A549 (cell line): ENCODE data around the gene EPS15. TPM values are rescaled to one million over a fixed set of nuclear protein-coding genes. Genes with fewer than 3 reads are reported as not detected.

Experiments
- ATAC-seq, 2 experiments: fragments of 200-7000 bp in 1 of 2; fragments of >200 bp in 1 of 2; cut with Nextera tagmentation in 1 of 2; cut with Tn5 transposase in 1 of 2; 3 replicates each; pipeline versions ENCODE4 v1.8.0 to v1.9.1; 2018 to 2020; ENCODE audit warnings: mild to moderate bottlenecking in 1 of 2, moderate library complexity in 1 of 2
- CTCF ChIA-PET: fragments of 300-600 bp; sonication (Branson Sonifier 250); formaldehyde crosslinking; extraction: SDS; loops from one replicate; lab custom pipeline; 2021; ENCODE audit warnings: antibody characterized with exemption, inconsistent platforms; lab: Yijun Ruan, JAX
- POLR2A ChIA-PET: fragments of 350-600 bp; formaldehyde crosslinking; extraction: SDS; loops from one replicate; lab custom pipeline; 2021; ENCODE audit warnings: antibody characterized with exemption, inconsistent platforms; lab: Yijun Ruan, JAX
- DNase-seq, 2 experiments: peaks; one replicate each; pipeline versions ENCODE4 v3.0.0 to v3.0.0-alpha.2; 2011 to 2016; ENCODE audit warnings: low read depth in 1 of 2, low spot score in 1 of 2
- FAIRE-seq: peaks from 2 replicates; lab custom pipeline; 2011; peaks lifted over from hg19 to GRCh38; lab: Jason Lieb, UNC
- H3K27ac ChIP-seq, 2 experiments: fragments of >200 bp; sonication (Bioruptor Twin); formaldehyde crosslinking; 3 replicates each; pipeline ENCODE4 v1.5.1; 2016 to 2017
- H3K4me1 ChIP-seq: fragments of >200 bp; sonication (Bioruptor Twin); formaldehyde crosslinking; 3 replicates; pipeline ENCODE4 v1.6.1; 2016
- H3K4me2 ChIP-seq: fragments of >200 bp; sonication (Bioruptor Twin); formaldehyde crosslinking; 3 replicates; pipeline ENCODE4 v1.6.1; 2016
- H3K4me3 ChIP-seq: fragments of >200 bp; sonication (Bioruptor Twin); formaldehyde crosslinking; 3 replicates; pipeline ENCODE4 v1.5.1; 2016
- H3K9me3 ChIP-seq: fragments of >200 bp; sonication (Bioruptor Twin); formaldehyde crosslinking; 3 replicates; pipeline ENCODE4 v1.6.1; 2016
- CBX2 ChIP-seq: fragments of 200-600 bp; sonication (generic); IDR thresholded peaks from 2 replicates; pipeline ENCODE4 v1.6.1; 2016; ENCODE audit warnings: low read depth, mild to moderate bottlenecking, borderline replicate concordance
- CBX8 ChIP-seq: fragments of 200-600 bp; sonication (generic); IDR thresholded peaks from 2 replicates; pipeline ENCODE4 v1.6.1; 2016
- CEBPB ChIP-seq, 2 experiments: fragments of >200 bp in 1 of 2; sonication (Bioruptor Twin) in 1 of 2; formaldehyde crosslinking in 1 of 2; IDR thresholded peaks; 2 replicates each; pipeline ENCODE4 v1.6.1; 2012 to 2016
- EHF ChIP-seq: fragments of 250-450 bp; sonication (Bioruptor Pico); IDR thresholded peaks from 2 replicates; pipeline ENCODE4 v1.5.0; 2020; ENCODE audit warnings: mild to moderate bottlenecking
- EP300 ChIP-seq, 2 experiments: fragments of >200 bp; sonication (Bioruptor Twin); formaldehyde crosslinking; IDR thresholded peaks; 2 replicates in 1 of 2; 3 replicates in 1 of 2; pipeline ENCODE4 v1.6.1; 2016 to 2017
- ESRRA ChIP-seq: fragments of 150-350 bp; IDR thresholded peaks from 2 replicates; pipeline ENCODE4 v1.6.1; 2014; ENCODE audit warnings: mild to moderate bottlenecking, low read length, borderline replicate concordance
- FOSB ChIP-seq: fragments of 250-450 bp; sonication (Bioruptor Pico); IDR thresholded peaks from 2 replicates; pipeline ENCODE4 v1.5.0; 2020; ENCODE audit warnings: mild to moderate bottlenecking, moderate library complexity
- GATA3 ChIP-seq: IDR thresholded peaks from 2 replicates; pipeline ENCODE4 v1.6.1; 2012; ENCODE audit warnings: borderline replicate concordance
- HDAC2 ChIP-seq: fragments of 200-600 bp; sonication (generic); IDR thresholded peaks from 2 replicates; pipeline ENCODE4 v1.6.1; 2016
- HOXB13 ChIP-seq: fragments of 250-450 bp; sonication (Bioruptor Pico); IDR thresholded peaks from 2 replicates; pipeline ENCODE4 v1.5.0; 2020; ENCODE audit warnings: low read depth, mild to moderate bottlenecking, moderate library complexity
- JUN ChIP-seq, 2 experiments: fragments of >200 bp; sonication (Bioruptor Twin); formaldehyde crosslinking; IDR thresholded peaks; 2 replicates in 1 of 2; 3 replicates in 1 of 2; pipeline ENCODE4 v1.6.1; 2016 to 2017
- JUNB ChIP-seq: fragments of >200 bp; sonication (Bioruptor Twin); formaldehyde crosslinking; IDR thresholded peaks from 2 replicates; pipeline ENCODE4 v1.6.1; 2016
- MAZ ChIP-seq: fragments of 150-350 bp; IDR thresholded peaks from 2 replicates; pipeline ENCODE4 v1.6.1; 2014; ENCODE audit warnings: antibody characterized with exemption, low read depth, low read length, borderline replicate concordance
- POLR2AphosphoS2 ChIP-seq: conservative IDR thresholded peaks from 2 replicates; pipeline ENCODE4 v1.6.1; 2012; ENCODE audit warnings: low read length, improper control_type of control experiment, inconsistent platforms
- RCOR1 ChIP-seq: fragments of 150-350 bp; IDR thresholded peaks from 2 replicates; pipeline ENCODE4 v1.6.1; 2014; ENCODE audit warnings: antibody characterized with exemption, low read length, low read depth
- REST ChIP-seq: fragments of 200-600 bp; sonication (generic); IDR thresholded peaks from 2 replicates; pipeline ENCODE4 v1.6.1; 2016; ENCODE audit warnings: antibody characterized with exemption, mild to moderate bottlenecking, moderate library complexity
- SREBF2 ChIP-seq: fragments of 450-650 bp; IDR thresholded peaks from 2 replicates; pipeline ENCODE4 v1.6.1; 2014; ENCODE audit warnings: mild to moderate bottlenecking, moderate library complexity
- ZC3H11A ChIP-seq: fragments of 450-650 bp; IDR thresholded peaks from 2 replicates; pipeline ENCODE4 v1.6.1; 2014; ENCODE audit warnings: antibody characterized with exemption, mild to moderate bottlenecking
- ZFP36 ChIP-seq: fragments of 450-650 bp; IDR thresholded peaks from 2 replicates; pipeline ENCODE4 v1.6.1; 2014; ENCODE audit warnings: borderline replicate concordance; ENCODE audit not compliant: partially characterized antibody
- WGBS: methylation state at CpG from one replicate; pipeline ENCODE4 v1.1.6; 2017; ENCODE audit errors: missing lambda C conversion rate; 5-methylcytosine and 5-hydroxymethylcytosine counted together
- polyA plus RNA-seq, 4 experiments: library from polyadenylated mRNA; depleted of rRNA in 3 of 4; stranded (reverse); fragments of >200 nt; fragmentation: RNase III in 1 of 4; extraction: RNeasy Plus Mini Kit Qiagen cat#74134 plus additional on column Dnase treatment in 1 of 4; gene quantifications; 2 replicates in 3 of 4; 3 replicates in 1 of 4; pipeline ENCODE4 v1.2.3, GENCODE V29; 2011 to 2017
- TF ChIP-seq, protein P1 (sequence below): fragments of >200 bp; sonication (Bioruptor Twin); formaldehyde crosslinking; IDR thresholded peaks from 3 replicates; pipeline ENCODE4 v1.6.1; 2016
- TF ChIP-seq, protein P2 (sequence below): fragments of 250-450 bp; sonication (Bioruptor Pico); IDR thresholded peaks from 2 replicates; pipeline ENCODE4 v1.5.0; 2021; ENCODE audit warnings: mild to moderate bottlenecking, moderate library complexity, borderline replicate concordance
- TF ChIP-seq, protein P3 (sequence below): IDR thresholded peaks from 2 replicates; pipeline ENCODE4 v1.6.1; 2012

Gene EPS15
- polyA plus RNA-seq, 2 of the 4 experiments (the other 2 are of a cell fraction): 10.9 to 35.4 TPM

- ChIA-PET CTCF (interaction anchor here (4.4 kb wide), 1 partner anchor 13 kb away, joined by 38 read pairs; no protein-coding TSS in a partner anchor), POLR2A (no interaction called here)
- no peak for TF ChIP-seq FOSB
- TF ChIP-seq EHF (CRISPR knock-in tag): no peak
- no peak for TF ChIP-seq HOXB13 (CRISPR knock-in tag)
- TF ChIP-seq CBX8: no peak
- no peak for TF ChIP-seq REST
- no peak for TF ChIP-seq CEBPB (IDR thresholded peaks at IDR 0.05)
- no peak for TF ChIP-seq POLR2AphosphoS2
- TF ChIP-seq SREBF2: no peak
- TF ChIP-seq JUN (IDR thresholded peaks at IDR 0.05): no peak
- no peak for TF ChIP-seq CBX2
- no peak for TF ChIP-seq ESRRA
- TF ChIP-seq, protein P1, sequence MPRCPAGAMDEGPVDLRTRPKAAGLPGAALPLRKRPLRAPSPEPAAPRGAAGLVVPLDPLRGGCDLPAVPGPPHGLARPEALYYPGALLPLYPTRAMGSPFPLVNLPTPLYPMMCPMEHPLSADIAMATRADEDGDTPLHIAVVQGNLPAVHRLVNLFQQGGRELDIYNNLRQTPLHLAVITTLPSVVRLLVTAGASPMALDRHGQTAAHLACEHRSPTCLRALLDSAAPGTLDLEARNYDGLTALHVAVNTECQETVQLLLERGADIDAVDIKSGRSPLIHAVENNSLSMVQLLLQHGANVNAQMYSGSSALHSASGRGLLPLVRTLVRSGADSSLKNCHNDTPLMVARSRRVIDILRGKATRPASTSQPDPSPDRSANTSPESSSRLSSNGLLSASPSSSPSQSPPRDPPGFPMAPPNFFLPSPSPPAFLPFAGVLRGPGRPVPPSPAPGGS: no peak
- TF ChIP-seq JUNB: no peak
- TF ChIP-seq GATA3: no peak
- TF ChIP-seq, protein P2, sequence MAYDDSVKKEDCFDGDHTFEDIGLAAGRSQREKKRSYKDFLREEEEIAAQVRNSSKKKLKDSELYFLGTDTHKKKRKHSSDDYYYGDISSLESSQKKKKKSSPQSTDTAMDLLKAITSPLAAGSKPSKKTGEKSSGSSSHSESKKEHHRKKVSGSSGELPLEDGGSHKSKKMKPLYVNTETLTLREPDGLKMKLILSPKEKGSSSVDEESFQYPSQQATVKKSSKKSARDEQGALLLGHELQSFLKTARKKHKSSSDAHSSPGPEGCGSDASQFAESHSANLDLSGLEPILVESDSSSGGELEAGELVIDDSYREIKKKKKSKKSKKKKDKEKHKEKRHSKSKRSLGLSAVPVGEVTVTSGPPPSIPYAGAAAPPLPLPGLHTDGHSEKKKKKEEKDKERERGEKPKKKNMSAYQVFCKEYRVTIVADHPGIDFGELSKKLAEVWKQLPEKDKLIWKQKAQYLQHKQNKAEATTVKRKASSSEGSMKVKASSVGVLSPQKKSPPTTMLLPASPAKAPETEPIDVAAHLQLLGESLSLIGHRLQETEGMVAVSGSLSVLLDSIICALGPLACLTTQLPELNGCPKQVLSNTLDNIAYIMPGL: no peak
- WGBS: 83% methylated on average over 6 of the region's 6 CpGs
- no peak for ATAC-seq
- Histone ChIP-seq H3K9me3 (no peaks in the 10 kb centered on the region), H3K4me1 (peaks cover 42% of the 10 kb centered on the region), H3K4me2 (no peak overlapping the region), H3K4me3 (no peak overlapping the region), H3K27ac (no peak overlapping the region; a peak in 2 of 6 replicates)
- DNase-seq: no peak
- no peak for FAIRE-seq
Measured at GRCh38 chr1:51308636-51309035, 210.4 kb downstream of the EPS15 start.

DNA sequence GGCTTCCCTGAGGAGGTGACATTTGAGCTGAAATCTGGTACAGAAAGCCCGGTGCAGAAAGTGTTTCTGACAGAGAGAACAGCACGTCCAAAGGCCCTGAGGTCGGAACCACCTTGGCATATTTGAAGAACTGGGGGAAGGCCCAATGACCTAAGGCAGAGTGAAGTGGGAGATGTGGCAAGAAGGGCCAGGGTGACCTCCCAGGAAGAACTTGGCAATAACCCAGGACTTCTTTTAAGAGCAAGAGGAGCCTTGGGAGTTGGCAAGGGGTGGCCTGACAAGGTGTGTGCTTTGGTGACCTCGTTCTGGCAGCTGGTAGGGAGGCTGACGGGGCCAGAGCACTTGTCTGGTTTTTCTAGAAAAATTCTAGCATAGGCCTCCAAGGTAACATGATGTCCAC is 212.1 kb downstream of the EPS15 start:
- DNase-seq (no peak), FAIRE-seq (no peak), ATAC-seq (no peak)
- CTCF ChIA-PET: interaction anchor here (4.4 kb wide), 1 partner anchor 11 kb away, joined by 38 read pairs; no protein-coding TSS in a partner anchor
- TF ChIP-seq ZFP36 (no peak), MAZ (no peak), HDAC2 (no peak), RCOR1 (no peak), ZC3H11A (no peak), EP300 (IDR thresholded peaks at IDR 0.05) (no peak)
- TF ChIP-seq, protein P3, sequence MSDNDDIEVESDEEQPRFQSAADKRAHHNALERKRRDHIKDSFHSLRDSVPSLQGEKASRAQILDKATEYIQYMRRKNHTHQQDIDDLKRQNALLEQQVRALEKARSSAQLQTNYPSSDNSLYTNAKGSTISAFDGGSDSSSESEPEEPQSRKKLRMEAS: no peak
- POLR2A ChIA-PET: no interaction called here
- Histone ChIP-seq H3K4me2 (no peak overlapping the region), H3K9me3 (no peaks in the 10 kb centered on the region), H3K4me1 (peaks cover 33% of the 10 kb centered on the region), H3K4me3 (no peak overlapping the region), H3K27ac (peak overlapping the region; percentile 33 to 81; a peak in 4 of 6 replicates)
- WGBS: 73% methylated on average over 5 of the region's 5 CpGs
